Panc1 (cell line): ENCODE results near the gene DCTN5. TPM values are rescaled to one million over a fixed set of nuclear protein-coding genes. Genes with fewer than 3 reads are reported as not detected.

Experiments used
- ATAC-seq: fragments of 200-7000 bp; cut with Tn5 transposase; 2 replicates; pipeline ENCODE4 v1.9.1; 2020; ENCODE audit warnings: mild to moderate bottlenecking, moderate library complexity
- BruUV-seq: library from RNA; stranded (reverse); fragments of 400-500 nt; replicated peaks from 2 replicates; lab custom pipeline; 2021; lab: Mats Ljungman, UMichigan
- CTCF ChIA-PET: fragments of 300-600 bp; sonication (Branson Sonifier 250); formaldehyde crosslinking; loops from one replicate; lab custom pipeline; 2022; ENCODE audit warnings: antibody characterized with exemption; lab: Charles Lee
- POLR2A ChIA-PET: fragments of 300-600 bp; sonication (Branson Sonifier 250); formaldehyde crosslinking; loops from one replicate; lab custom pipeline; 2022; ENCODE audit warnings: antibody characterized with exemption; lab: Charles Lee
- DNase-seq: peaks from one replicate; pipeline ENCODE4 v3.0.0-alpha.2; 2010; ENCODE audit warnings: low read depth, low spot score
- H3K27ac ChIP-seq: 2 replicates; pipeline ENCODE4 v1.5.1; 2011; ENCODE audit warnings: mild to moderate bottlenecking, low read length, inconsistent platforms
- H3K27me3 ChIP-seq: fragments of 200-500 bp; sonication (Bioruptor generic); 2 replicates; pipeline ENCODE4 v1.6.0; 2014; ENCODE audit warnings: low read length, inconsistent platforms; ENCODE audit not compliant: control insufficient read depth, insufficient read depth
- H3K36me3 ChIP-seq: fragments of 200-500 bp; sonication (Bioruptor generic); 2 replicates; pipeline ENCODE4 v1.5.1; 2014; ENCODE audit warnings: inconsistent platforms, mild to moderate bottlenecking, low read length, moderate library complexity; ENCODE audit not compliant: control insufficient read depth, insufficient read depth
- H3K4me1 ChIP-seq: 2 replicates; pipeline ENCODE4 v1.5.1; 2011; ENCODE audit warnings: inconsistent platforms, mild to moderate bottlenecking, low read length, moderate library complexity; ENCODE audit not compliant: control insufficient read depth, insufficient read depth
- H3K4me3 ChIP-seq, 2 experiments: 2 replicates each; pipeline ENCODE4 v1.5.1; 2011 to 2012; ENCODE audit warnings: low read depth in 2 of 2, low read length in 2 of 2, mild to moderate bottlenecking in 2 of 2, inconsistent platforms in 1 of 2, moderate library complexity in 1 of 2
- H3K9me3 ChIP-seq: fragments of 200-500 bp; sonication (Bioruptor generic); 2 replicates; pipeline ENCODE4 v1.5.1; 2014; ENCODE audit warnings: low read depth, mild to moderate bottlenecking, inconsistent platforms, low read length, moderate library complexity; ENCODE audit not compliant: control insufficient read depth, insufficient read depth
- CTCF ChIP-seq: fragments of 450-650 bp; IDR thresholded peaks from 2 replicates; pipeline ENCODE4 v1.5.1; 2017; ENCODE audit warnings: mild to moderate bottlenecking
- POLR2AphosphoS5 ChIP-seq: IDR thresholded peaks from 2 replicates; pipeline ENCODE4 v1.6.1; 2012; ENCODE audit warnings: mild to moderate bottlenecking, low read depth, low read length, moderate library complexity
- REST ChIP-seq, 2 experiments: IDR thresholded peaks; 2 replicates each; pipeline ENCODE4 v1.6.1; 2011 to 2012; ENCODE audit warnings: low read depth in 2 of 2, control low read depth in 1 of 2, low read length in 1 of 2, mild to moderate bottlenecking in 1 of 2, moderate library complexity in 1 of 2; ENCODE audit not compliant: insufficient read depth in 1 of 2
- SIN3A ChIP-seq: IDR thresholded peaks from 2 replicates; pipeline ENCODE4 v1.6.1; 2012; ENCODE audit warnings: low read depth, mild to moderate bottlenecking, low read length, moderate library complexity, borderline replicate concordance; ENCODE audit not compliant: insufficient read depth
- TCF7L2 ChIP-seq: IDR thresholded peaks from 2 replicates; pipeline ENCODE4 v1.6.1; 2011; ENCODE audit warnings: mild to moderate bottlenecking, low read depth, low read length, inconsistent platforms
- in situ Hi-C: cut with HindIII; loops from 2 replicates; pipeline ENCODE4 v1.10.0; 2016; ENCODE audit warnings: low sequenced_read_pairs, low pct_unique_long_range_greater_than_20kb
- intact Hi-C: fragments of 100-400 bp; cut with micrococcal nuclease; formaldehyde crosslinking; loops from one replicate; pipeline ENCODE4 v1.10.0; 2022; ENCODE audit not compliant: unreplicated experiment
- total RNA-seq: library from RNA; stranded (reverse); gene quantifications from one replicate; pipeline ENCODE4 v1.2.1, GENCODE V29; 2021; ENCODE audit not compliant: unreplicated experiment

The DCTN5 gene
- total RNA-seq, 1 experiment from 2014 or later = 72.9 TPM

- ChIA-PET CTCF (interaction anchor here (0.7 to 1.1 kb wide), 4 partner anchors 17 to 39 kb away, joined by 3 to 7 read pairs (median 3); partner anchors contain the start of gene UBFD1), POLR2A (interaction anchor here (0.6 kb wide), 1 partner anchor 59 kb away, joined by 4 read pairs; no protein-coding TSS in a partner anchor)
- Histone ChIP-seq H3K9me3 (no peaks in the 10 kb centered on the region), H3K4me3 (peak within 1 kb of the TSS; percentile 92 to 94), H3K36me3 (peaks cover 7% of the 10 kb centered on the region), H3K27me3 (no peaks in the 10 kb centered on the region), H3K4me1 (0 out of 2 replicates have a peak, but pooled peaks cover 3% of the 10 kb centered on the region), H3K27ac (peak within 1 kb of the TSS; percentile 87)
- intact Hi-C loops = no loop called here
- BruUV-seq = no TSS peak
- DNase-seq (peak; percentile 63), ATAC-seq (peak; percentile 99)
- in situ Hi-C loops = no loop called here
- TF ChIP-seq CTCF (peak; percentile 100), TCF7L2 (peak; percentile 36; the same call in 1 of the 2 replicates), REST (IDR thresholded peaks at IDR 0.05; ENCODE audit: insufficient read depth in 1 of 2, low read depth in 2 of 2, low read length in 1 of 2) (no peak), POLR2AphosphoS5 (peak; percentile 83), SIN3A (peak; percentile 58; the same call in 1 of the 2 replicates)
Measured at GRCh38 chr16:23595951-23596720, 45.1 kb upstream of the DCTN5 start, which contains the start of gene NDUFAB1. NDUFAB1 (minus strand) TSS chr16:23596316; CDS start chr16:23596290, 26 bp downstream.

- H3K9me3 ChIP-seq = no peaks in the 10 kb centered on the region
- DNase-seq = no peak
- 0 out of 2 replicates have a peak, but pooled peaks cover 3% of the 10 kb centered on the region for H3K4me1 ChIP-seq
- no TSS peak for BruUV-seq
- POLR2A ChIA-PET = no interaction called here
- intact Hi-C loops = no loop called here
- in situ Hi-C loops = no loop called here
- TF ChIP-seq REST (IDR thresholded peaks at IDR 0.05; ENCODE audit: insufficient read depth in 1 of 2, low read depth in 2 of 2, low read length in 1 of 2) (no peak), CTCF (no peak; the same call in 1 of the 2 replicates), TCF7L2 (no peak), SIN3A (no peak), POLR2AphosphoS5 (no peak)
- no peaks in the 10 kb centered on the region for H3K27me3 ChIP-seq
- no peaks in the 10 kb centered on the region; the same call in 1 of the 2 replicates for H3K36me3 ChIP-seq
- peak overlapping the region; percentile 77 for H3K27ac ChIP-seq
- no peak overlapping the region for H3K4me3 ChIP-seq
- CTCF ChIA-PET = interaction anchor here (0.7 to 1.1 kb wide), 4 partner anchors 18 to 40 kb away, joined by 3 to 7 read pairs (median 3); partner anchors contain the start of gene UBFD1
- peak; percentile 65 for ATAC-seq
Measured at GRCh38 chr16:23597003-23597756, 44.1 kb upstream of the DCTN5 start.
